GM12878 (cell line): ENCODE data around the gene ADAMTSL3. TPM values are rescaled to one million over a fixed set of nuclear protein-coding genes. Genes with fewer than 3 reads are reported as not detected.
"Not testable (repeated sequence)": the region's sequence is repeated elsewhere in the genome, so short reads cannot be mapped to it uniquely, and the experiment has no call there.

Experiments
- ATAC-seq: fragments of 200-7000 bp; cut with Tn5 transposase; 3 replicates; pipeline ENCODE4 v1.9.1; 2020; ENCODE audit warnings: mild to moderate bottlenecking, moderate library complexity
- BruUV-seq: library from RNA; stranded (reverse); fragments of 400-500 nt; replicated peaks from 2 replicates; lab custom pipeline; 2021; lab: Mats Ljungman, UMichigan
- CTCF ChIA-PET: fragments of 300-600 bp; sonication (Branson Sonifier 250); formaldehyde crosslinking; extraction: SDS; loops from one replicate; lab custom pipeline; 2021; ENCODE audit warnings: inconsistent platforms; lab: Yijun Ruan, JAX
- POLR2A ChIA-PET: fragments of 350-600 bp; formaldehyde crosslinking; extraction: SDS; loops from one replicate; lab custom pipeline; 2021; ENCODE audit warnings: inconsistent platforms; lab: Charles Lee
- RAD21 ChIA-PET: fragments of 300-600 bp; sonication (Branson Sonifier 250); formaldehyde crosslinking; loops from one replicate; lab custom pipeline; 2023; ENCODE audit warnings: antibody characterized with exemption; ENCODE audit not compliant: unreplicated experiment; lab: Charles Lee
- SMC1A ChIA-PET: fragments of 300-600 bp; sonication (Branson Sonifier 250); formaldehyde crosslinking; loops from one replicate; lab custom pipeline; 2023; ENCODE audit not compliant: unreplicated experiment, uncharacterized antibody; lab: Charles Lee
- DNase-seq: peaks from one replicate; pipeline ENCODE4 v3.0.0-alpha.2; 2011; ENCODE audit warnings: low read depth, low spot score
- FAIRE-seq: peaks from 3 replicates; lab custom pipeline; 2011; peaks lifted over from hg19 to GRCh38; lab: Jason Lieb, UNC
- H2AFZ ChIP-seq: 2 replicates; pipeline ENCODE4 v1.6.0; 2011; ENCODE audit warnings: low read depth, low read length, control low read depth; ENCODE audit not compliant: control insufficient read depth
- H3K27ac ChIP-seq: 2 replicates; pipeline ENCODE4 v1.5.1; 2011; ENCODE audit warnings: control low read depth; ENCODE audit not compliant: control insufficient read depth, insufficient read depth
- H3K27me3 ChIP-seq, 2 experiments: replicated peaks in 1 of 2; 2 replicates each; pipeline versions ENCODE4 v1.6.0 to v1.6.1; 2011; ENCODE audit warnings: low read length in 1 of 2; ENCODE audit not compliant: control insufficient read depth in 2 of 2, insufficient read depth in 2 of 2
- H3K36me3 ChIP-seq, 2 experiments: 2 replicates each; pipeline ENCODE4 v1.5.1; 2011; ENCODE audit warnings: low read length in 1 of 2; ENCODE audit not compliant: control insufficient read depth in 2 of 2, insufficient read depth in 2 of 2
- H3K4me1 ChIP-seq: 2 replicates; pipeline ENCODE4 v1.6.1; 2011; ENCODE audit warnings: mild to moderate bottlenecking, low read length, moderate library complexity, mixed read lengths; ENCODE audit not compliant: control insufficient read depth, insufficient read depth
- H3K4me2 ChIP-seq: 2 replicates; pipeline ENCODE4 v1.6.0; 2011; ENCODE audit warnings: control low read depth; ENCODE audit not compliant: control insufficient read depth, insufficient read depth
- H3K4me3 ChIP-seq: fragments of 200-600 bp; sonication (generic); 2 replicates; pipeline ENCODE4 v1.5.1; 2016
- H3K79me2 ChIP-seq: 2 replicates; pipeline ENCODE4 v1.6.0; 2011; ENCODE audit warnings: low read length; ENCODE audit not compliant: control insufficient read depth, insufficient read depth
- H3K9ac ChIP-seq: 2 replicates; pipeline ENCODE4 v1.8.0; 2011; ENCODE audit warnings: low read length, control low read depth, mixed read lengths; ENCODE audit not compliant: control insufficient read depth, insufficient read depth
- H3K9me3 ChIP-seq: replicated peaks from 3 replicates; pipeline ENCODE4 v1.5.1; 2011; ENCODE audit warnings: mild to moderate bottlenecking, low read length; ENCODE audit not compliant: control insufficient read depth, insufficient read depth
- H4K20me1 ChIP-seq: 2 replicates; pipeline ENCODE4 v1.6.0; 2011; ENCODE audit not compliant: control insufficient read depth, insufficient read depth
- CEBPZ ChIP-seq: fragments of 150-350 bp; IDR thresholded peaks from 2 replicates; pipeline ENCODE4 v1.6.1; 2016; ENCODE audit warnings: low read depth, low read length
- E2F8 ChIP-seq: fragments of 450-650 bp; IDR thresholded peaks from 2 replicates; pipeline ENCODE4 v1.6.1; 2018; ENCODE audit warnings: mild to moderate bottlenecking, low read depth, moderate library complexity; ENCODE audit not compliant: partially characterized antibody
- YBX1 ChIP-seq: fragments of 450-650 bp; IDR thresholded peaks from 2 replicates; pipeline ENCODE4 v1.6.1; 2016; ENCODE audit warnings: antibody characterized with exemption
- WGBS: methylation state at CpG from one replicate; pipeline ENCODE4 v1.1.6; 2016; ENCODE audit warnings: low lambda C conversion rate; ENCODE audit not compliant: insufficient replicate concordance, insufficient coverage; ENCODE audit errors: missing lambda C conversion rate; 5-methylcytosine and 5-hydroxymethylcytosine counted together
- in situ Hi-C: fragments of 300-500 bp; cut with MboI; formaldehyde crosslinking; loops from 9 replicates; pipeline ENCODE4 v1.14.3; 2018; ENCODE audit warnings: mixed read lengths
- intact Hi-C: fragments of 100-400 bp; cut with micrococcal nuclease; formaldehyde crosslinking; loops from one replicate; pipeline ENCODE4 v1.14.2; 2022; ENCODE audit not compliant: unreplicated experiment
- polyA plus RNA-seq, 11 experiments: library from polyadenylated mRNA; depleted of rRNA in 4 of 11; unstranded in 6 of 11; stranded (reverse) in 5 of 11; fragments of >200 nt; fragmentation: Nextera tagmentation in 4 of 11; fragmentation: Illumina TruSeq in 1 of 11; extraction: Ambion mirVana in 4 of 11; extraction: Trizol in 1 of 11; gene quantifications; 1 replicate in 1 of 11; 2 replicates in 10 of 11; pipeline versions ENCODE4 v1.2.1 to v1.2.3, GENCODE V29; 2011 to 2016; ENCODE audit warnings: inconsistent platforms in 2 of 11, missing spikeins in 2 of 11, low read depth in 1 of 11
- total RNA-seq, 4 experiments: library from RNA; depleted of rRNA in 3 of 4; stranded (reverse); fragments of >200 nt in 3 of 4; fragmentation: Illumina TruSeq in 1 of 4; extraction: Trizol in 1 of 4; gene quantifications; 2 replicates each; pipeline versions ENCODE4 v1.2.1 to v1.2.3, GENCODE V29; 2013 to 2021

Gene ADAMTSL3
- total and polyA plus RNA-seq, 10 of the 15 experiments (the other 5 are each of a cell fraction or from before 2014, with no cell fraction given): 0.01 to 0.28 (median 0.13) TPM

GRCh38 chr15:84081391-84082168 is 427.7 kb downstream of the ADAMTSL3 start (continued):
- TF ChIP-seq E2F8: no peak
- no peak for TF ChIP-seq CEBPZ

GRCh38 chr15:84082739-84083138 is 428.8 kb downstream of the ADAMTSL3 start:
- no peak overlapping the region for H3K9ac ChIP-seq
- FAIRE-seq (no peak), DNase-seq (no peak), ATAC-seq (no peak)
- in situ Hi-C loops: no loop called here
- no peak overlapping the region for H2AFZ ChIP-seq
- H3K9me3 ChIP-seq: no peaks in the 10 kb centered on the region
- no peaks in the 10 kb centered on the region for H3K79me2 ChIP-seq
- CTCF ChIA-PET: no interaction called here
- POLR2A ChIA-PET: no interaction called here
- SMC1A ChIA-PET: no interaction called here
- WGBS: 96% methylated on average over 2 of the region's 2 CpGs
- H3K36me3 ChIP-seq: no peaks in the 10 kb centered on the region
- no TSS peak for BruUV-seq
- H3K4me3 ChIP-seq: no peak overlapping the region
- H3K27me3 ChIP-seq: no peaks in the 10 kb centered on the region
- RAD21 ChIA-PET: no interaction called here
- intact Hi-C loops: no loop called here
- H3K4me2 ChIP-seq: no peak overlapping the region
- H3K27ac ChIP-seq: no peak overlapping the region
- no peak for TF ChIP-seq YBX1
- H3K4me1 ChIP-seq: no peaks in the 10 kb centered on the region
- no peaks in the 10 kb centered on the region for H4K20me1 ChIP-seq

GRCh38 chr15:84086071-84086470 is 432.1 kb downstream of the ADAMTSL3 start:
- FAIRE-seq, intact Hi-C loops, BruUV-seq, H3K79me2 ChIP-seq, H3K9me3 ChIP-seq, H3K27me3 ChIP-seq, RAD21 ChIA-PET, POLR2A ChIA-PET, H3K4me2 ChIP-seq, H3K27ac ChIP-seq, H2AFZ ChIP-seq, H3K4me3 ChIP-seq, ATAC-seq, H3K4me1 ChIP-seq, H3K36me3 ChIP-seq, SMC1A ChIA-PET, CTCF ChIA-PET, DNase-seq, H3K9ac ChIP-seq, H4K20me1 ChIP-seq, in situ Hi-C loops: not testable (repeated sequence)
- 46% methylated on average over 3 of the region's 3 CpGs for WGBS
